NCI-H748 (cell line): ENCODE results near the gene UTRN.

Source experiments
- DNase-seq: peaks from one replicate; lab custom pipeline; 2025; ENCODE audit not compliant: unreplicated experiment; lab: John Stamatoyannopoulos, UW

The UTRN gene

DNA sequence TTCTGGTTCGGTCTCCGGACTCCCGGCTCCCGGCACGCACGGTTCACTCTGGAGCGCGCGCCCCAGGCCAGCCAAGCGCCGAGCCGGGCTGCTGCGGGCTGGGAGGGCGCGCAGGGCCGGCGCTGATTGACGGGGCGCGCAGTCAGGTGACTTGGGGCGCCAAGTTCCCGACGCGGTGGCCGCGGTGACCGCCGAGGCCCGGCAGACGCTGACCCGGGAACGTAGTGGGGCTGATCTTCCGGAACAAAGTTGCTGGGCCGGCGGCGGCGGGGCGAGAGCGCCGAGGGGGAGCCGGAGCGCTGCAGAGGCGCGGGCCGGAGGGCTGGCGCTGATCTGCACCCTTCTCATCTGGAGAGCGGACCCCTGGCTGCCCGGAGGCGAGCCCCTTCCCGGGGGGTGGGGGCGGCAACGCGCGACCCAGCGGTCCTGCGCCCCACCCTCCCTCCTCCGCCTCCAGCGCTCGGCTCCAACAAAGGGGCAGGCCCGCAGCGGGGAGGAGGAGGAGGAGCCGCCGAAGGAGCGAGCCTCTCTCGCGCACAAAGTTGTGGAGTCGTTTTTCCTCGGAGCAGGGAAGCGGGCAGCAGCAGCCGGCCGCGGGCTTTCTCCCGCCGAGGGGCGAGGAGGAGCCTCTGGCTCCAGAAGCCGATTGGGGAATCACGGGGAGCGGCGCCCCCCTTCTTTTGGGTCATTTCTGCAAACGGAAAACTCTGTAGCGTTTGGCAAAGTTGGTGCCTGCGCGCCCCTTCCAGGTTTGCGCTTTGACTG lies at the start of gene UTRN:
TSS of gene UTRN (plus strand) at position 553 of the 765 bp plus-strand sequence. CDS start 6,494 bp downstream, outside the sequence.
- peak; percentile 71 for DNase-seq

GRCh38 chr6:144244688-144245087 lies 40.4 kb upstream of the UTRN start:
- no peak for DNase-seq

- no peak for DNase-seq
Measured at GRCh38 chr6:144246988-144247387, 38.1 kb upstream of the UTRN start.

GRCh38 chr6:144248003-144248402 lies 37.1 kb upstream of the UTRN start:
- no peak for DNase-seq

GRCh38 chr6:144248476-144249301 lies 36.4 kb upstream of the UTRN start:
- DNase-seq = no peak

- no peak for DNase-seq
Measured at GRCh38 chr6:144250276-144250675, 34.9 kb upstream of the UTRN start.

DNA sequence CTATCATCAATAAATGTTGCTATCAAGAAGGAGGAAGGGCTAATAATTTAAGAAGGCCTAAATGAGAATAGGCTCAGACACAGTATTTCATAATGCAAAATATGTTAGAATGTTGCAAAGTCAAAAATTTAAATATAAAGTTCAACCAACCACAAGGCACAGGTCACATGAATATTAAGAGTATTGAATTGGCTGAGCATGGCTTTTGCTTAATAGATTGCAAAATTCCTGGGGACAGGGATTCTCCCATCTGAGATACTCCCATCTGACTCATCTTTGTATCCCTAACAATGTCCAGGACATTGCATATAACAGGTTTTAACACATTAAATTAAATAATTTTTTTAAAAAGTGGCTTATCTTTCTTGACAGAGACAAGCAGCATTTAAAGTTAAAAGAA lies 32.9 kb upstream of the UTRN start:
- no peak for DNase-seq

- DNase-seq = no peak
Measured at GRCh38 chr6:144259986-144260385, 25.1 kb upstream of the UTRN start.

- DNase-seq = no peak
Measured at GRCh38 chr6:144262470-144263369, 22.4 kb upstream of the UTRN start.

- DNase-seq = no peak
Measured at GRCh38 chr6:144263786-144264185, 21.3 kb upstream of the UTRN start.

DNA sequence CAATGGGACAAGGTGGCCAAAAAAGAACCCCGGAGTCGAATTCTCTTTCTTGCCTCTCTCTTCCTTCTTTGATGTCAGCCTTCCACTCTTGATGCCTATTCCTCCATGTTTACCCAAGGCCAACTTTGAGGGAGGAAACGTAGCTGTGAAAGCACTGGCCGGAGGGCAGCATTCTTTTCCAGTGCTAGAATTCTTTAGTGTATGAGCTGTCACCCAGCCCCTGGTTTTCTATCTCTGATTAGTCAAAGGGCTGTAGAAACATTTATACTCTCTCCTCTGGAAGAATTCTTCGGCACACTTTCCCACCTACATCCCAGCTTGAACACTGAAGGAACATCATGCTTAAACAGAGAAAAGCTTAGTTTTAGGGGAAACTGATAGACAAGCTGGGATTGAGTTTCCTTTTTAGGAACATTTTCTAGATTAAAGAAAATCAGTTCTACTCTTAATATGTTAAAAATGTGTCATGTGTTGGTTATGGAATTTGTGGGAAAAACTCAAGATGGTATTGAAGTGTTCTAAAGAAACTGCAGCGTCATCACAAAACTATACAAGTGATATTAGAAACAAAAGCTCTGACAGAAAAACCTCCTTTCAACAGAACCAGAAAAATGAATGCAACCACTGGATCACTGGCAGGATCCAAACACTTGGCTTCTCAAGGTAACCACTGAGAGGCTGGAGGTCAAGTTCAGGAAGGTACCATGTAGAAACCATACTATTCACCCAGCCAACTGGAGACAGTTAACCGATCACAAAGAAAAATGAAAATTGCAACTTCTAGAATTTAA lies 20.7 kb upstream of the UTRN start:
- DNase-seq = no peak

DNA sequence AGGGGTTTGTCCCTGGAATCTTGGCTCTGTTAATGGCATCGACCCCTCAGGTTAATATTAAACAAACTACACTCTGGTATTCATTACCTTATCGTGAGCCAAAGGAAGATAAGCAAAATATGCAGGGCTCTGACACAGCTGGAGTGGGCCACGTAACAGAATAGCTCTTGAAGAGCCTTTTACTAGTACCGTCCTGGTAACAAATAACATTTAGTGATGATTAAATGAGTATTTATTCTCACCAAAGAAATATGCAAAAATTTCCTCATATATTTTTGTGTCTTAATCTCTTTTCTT lies 20.1 kb upstream of the UTRN start:
- DNase-seq = no peak

GRCh38 chr6:144265390-144265789 lies 19.7 kb upstream of the UTRN start:
- DNase-seq = no peak

DNA sequence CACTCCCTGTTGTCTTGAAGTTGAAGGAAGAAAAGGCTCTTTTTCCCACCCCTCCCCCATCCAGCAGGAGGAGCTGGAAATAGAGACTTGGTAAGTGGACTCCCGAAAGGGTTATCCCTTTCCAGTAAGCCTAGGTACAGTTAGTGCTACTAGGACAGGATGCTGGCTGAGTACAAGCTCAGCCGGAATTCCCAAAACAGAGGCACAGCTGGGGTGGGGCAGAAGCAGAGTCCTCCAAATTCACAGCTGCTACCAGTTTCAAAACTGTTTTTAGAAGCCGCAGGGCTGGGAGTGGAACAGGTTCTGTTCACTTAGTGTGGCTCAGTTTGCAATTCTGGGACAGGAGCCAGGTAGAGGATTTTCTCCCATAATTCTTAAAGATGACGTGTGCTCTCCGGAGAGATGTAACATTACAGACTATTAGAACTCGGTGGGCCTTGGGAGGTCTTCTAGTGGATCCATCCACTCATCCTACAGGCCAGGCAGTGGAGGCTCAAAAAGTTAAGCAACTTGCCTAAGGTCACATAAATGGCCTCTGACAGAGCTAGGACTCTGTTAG lies 19.0 kb upstream of the UTRN start:
- DNase-seq = no peak

DNA sequence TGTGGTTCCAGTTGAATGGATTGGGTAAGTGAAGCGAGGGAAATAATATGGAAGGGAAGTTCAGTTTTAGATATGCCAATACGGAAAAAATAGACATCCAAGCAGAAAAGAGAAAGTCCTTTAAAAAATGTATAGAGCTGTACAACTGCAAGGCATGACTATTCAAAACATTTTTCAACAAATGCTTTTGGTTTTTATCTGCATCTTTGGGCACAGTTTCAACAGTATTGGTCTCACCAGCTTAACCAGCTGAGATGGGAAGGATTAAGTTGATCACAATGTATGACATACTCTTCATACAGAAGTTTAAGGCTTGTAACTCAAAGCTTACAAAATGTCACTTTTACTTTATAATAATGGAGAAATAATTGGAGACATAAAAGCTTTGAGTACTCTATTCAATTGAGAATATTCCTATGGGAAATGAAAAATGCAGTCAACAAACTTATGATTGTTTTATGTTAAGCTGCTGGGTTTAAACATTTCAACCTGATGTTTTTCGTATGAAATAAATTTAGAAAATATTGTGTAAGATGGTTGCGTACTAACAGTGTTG lies 16.3 kb upstream of the UTRN start:
- DNase-seq = no peak

GRCh38 chr6:144277174-144277573 lies 8.0 kb upstream of the UTRN start:
- DNase-seq = no peak

- no peak for DNase-seq
Measured at GRCh38 chr6:144277605-144278227, 7.4 kb upstream of the UTRN start.

DNA sequence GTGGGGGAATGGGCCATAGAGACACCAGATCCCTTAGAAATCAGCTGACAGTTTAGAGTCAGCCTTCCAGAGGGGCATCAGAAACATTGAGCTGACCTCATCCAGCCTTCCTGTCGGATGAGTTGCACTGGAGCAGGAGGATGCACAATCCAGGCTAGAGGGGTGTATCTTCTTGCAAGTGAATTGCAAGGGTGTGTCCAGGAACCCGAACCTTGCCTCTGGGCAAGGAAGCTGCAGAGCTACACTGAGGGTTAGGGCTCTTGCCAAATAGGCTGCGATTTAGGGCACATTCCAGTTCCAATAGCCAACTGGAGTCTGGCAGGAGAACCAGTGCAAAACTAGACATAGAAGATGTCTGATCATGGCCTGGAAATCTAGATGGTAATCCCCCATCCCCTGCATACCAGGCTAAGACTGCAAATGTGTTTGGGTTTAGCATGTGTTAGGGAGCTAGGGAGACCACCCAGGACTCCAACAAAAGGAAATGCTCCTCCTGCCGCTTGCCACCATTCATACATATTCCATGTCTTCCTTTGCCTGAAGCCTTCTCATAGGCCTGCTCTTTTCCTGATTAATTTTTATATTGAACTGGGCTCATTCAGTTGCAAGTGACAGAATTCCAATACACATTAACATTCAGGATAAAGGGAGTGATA lies 6.3 kb upstream of the UTRN start:
- DNase-seq = no peak

DNA sequence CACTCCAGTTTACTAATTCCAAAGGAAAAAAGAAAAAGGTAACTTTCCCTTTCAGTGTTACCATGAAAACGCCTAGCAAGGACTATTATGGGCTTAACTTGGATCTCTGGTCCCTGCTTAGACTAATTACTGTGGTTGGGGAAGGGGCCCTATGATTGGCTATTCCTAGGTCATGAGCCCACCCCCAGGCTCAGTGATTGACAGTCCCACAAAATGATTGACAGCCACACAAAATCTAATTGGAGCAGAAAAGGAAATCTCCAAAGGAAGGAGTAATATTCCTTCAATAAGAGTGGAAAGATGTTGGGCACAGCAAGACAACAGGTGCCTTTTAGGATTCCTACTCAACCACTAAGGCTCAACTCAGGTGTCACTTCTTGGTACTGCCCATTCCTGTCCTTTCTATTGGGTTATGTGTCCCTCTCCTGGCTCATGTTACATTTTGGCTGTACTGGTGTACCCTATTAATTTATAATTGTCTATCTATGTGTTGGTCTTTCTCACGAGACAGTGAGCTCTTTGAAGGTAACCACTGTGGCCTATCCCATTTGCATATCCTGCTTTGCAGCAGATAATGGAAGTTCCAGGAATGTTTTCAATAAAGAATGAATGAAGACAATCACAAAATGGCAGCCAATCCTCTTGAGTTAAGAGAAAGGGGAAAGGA lies 5.5 kb upstream of the UTRN start:
- DNase-seq = no peak
